Putamen (tissue), 1 donor: ENCODE data around the gene KCNMB3.

Experiments
- DNase-seq: peaks from one replicate; pipeline ENCODE4 v3.0.0-alpha.2; 2016; ENCODE audit warnings: low spot score

KCNMB3 gene

DNA sequence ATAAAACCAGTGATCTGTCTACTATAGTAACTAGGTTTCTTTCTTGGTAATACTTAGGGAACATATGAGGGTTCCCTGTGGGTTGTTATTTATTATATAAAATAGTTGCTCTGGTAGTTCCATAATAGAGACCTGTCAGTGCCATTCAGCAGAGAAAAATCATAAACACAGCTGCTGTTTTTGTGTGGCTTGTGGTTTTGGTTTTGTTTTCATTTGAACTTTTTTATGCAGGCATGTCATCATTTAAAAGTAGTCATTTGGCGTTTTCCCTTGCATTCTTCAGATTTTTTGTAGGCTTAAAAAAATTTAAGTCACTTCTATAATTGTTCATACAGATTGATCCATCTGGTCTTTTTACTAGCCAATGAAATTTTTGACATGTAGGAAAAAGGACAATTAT is 54.8 kb downstream of the KCNMB3 start:
- DNase-seq: no peak

DNA sequence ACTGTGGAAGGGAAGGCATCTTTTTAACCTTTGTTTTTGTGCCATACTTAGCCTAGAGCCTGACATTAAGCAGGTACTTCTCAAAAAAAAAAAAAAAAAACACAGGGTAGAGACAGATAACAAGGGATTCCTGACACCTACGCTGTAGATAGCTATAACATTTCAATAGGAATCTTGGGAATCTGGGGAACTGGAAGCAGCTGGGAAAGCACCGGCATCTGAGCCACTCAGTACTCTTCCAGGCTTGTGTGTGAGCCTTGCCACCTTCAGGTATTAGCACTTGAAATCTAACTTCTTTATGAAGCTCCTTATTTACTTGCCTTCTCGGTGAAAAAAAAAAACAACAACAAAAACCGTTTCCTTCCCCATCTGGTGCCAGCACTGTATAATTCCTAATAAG is 56.0 kb downstream of the KCNMB3 start:
- DNase-seq: no peak
